ENCODE measurements around the gene CCNL1.

CCNL1 gene

GRCh38 chr3:157100608-157101396 is 59.1 kb downstream of the CCNL1 start:
- TF ChIP-seq, protein P1, sequence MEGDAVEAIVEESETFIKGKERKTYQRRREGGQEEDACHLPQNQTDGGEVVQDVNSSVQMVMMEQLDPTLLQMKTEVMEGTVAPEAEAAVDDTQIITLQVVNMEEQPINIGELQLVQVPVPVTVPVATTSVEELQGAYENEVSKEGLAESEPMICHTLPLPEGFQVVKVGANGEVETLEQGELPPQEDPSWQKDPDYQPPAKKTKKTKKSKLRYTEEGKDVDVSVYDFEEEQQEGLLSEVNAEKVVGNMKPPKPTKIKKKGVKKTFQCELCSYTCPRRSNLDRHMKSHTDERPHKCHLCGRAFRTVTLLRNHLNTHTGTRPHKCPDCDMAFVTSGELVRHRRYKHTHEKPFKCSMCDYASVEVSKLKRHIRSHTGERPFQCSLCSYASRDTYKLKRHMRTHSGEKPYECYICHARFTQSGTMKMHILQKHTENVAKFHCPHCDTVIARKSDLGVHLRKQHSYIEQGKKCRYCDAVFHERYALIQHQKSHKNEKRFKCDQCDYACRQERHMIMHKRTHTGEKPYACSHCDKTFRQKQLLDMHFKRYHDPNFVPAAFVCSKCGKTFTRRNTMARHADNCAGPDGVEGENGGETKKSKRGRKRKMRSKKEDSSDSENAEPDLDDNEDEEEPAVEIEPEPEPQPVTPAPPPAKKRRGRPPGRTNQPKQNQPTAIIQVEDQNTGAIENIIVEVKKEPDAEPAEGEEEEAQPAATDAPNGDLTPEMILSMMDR (IDR thresholded peaks at IDR 0.05; ENCODE audit: low read depth, low read length, missing control alignments): no peak
- in situ Hi-C loops (cut with HindIII; ENCODE audit: low pct_ligation_motif_present, low sequenced_read_pairs): no loop called here

GRCh38 chr3:157100096-157100477 is 59.9 kb downstream of the CCNL1 start:
- TF ChIP-seq, protein P1 (IDR thresholded peaks at IDR 0.05; ENCODE audit: low read depth, low read length, missing control alignments): no peak
- H3K27me3 ChIP-seq (replicated peaks): no peaks in the 10 kb centered on the region
- in situ Hi-C loops (cut with HindIII; ENCODE audit: low pct_ligation_motif_present, low sequenced_read_pairs): no loop called here
- H3K4me3 ChIP-seq (ENCODE audit: low read depth, low read length): no peak overlapping the region
- DNase-seq: no peak
- no peak overlapping the region for H3K27ac ChIP-seq
- no peaks in the 10 kb centered on the region for H3K36me3 ChIP-seq (replicated peaks)

More at GRCh38 chr3:157100608-157101396, 59.1 kb downstream of the CCNL1 start:
- Histone ChIP-seq H3K4me3 (ENCODE audit: low read depth, low read length) (no peak overlapping the region), H3K36me3 (replicated peaks) (no peaks in the 10 kb centered on the region), H3K27ac (no peak overlapping the region), H3K27me3 (replicated peaks) (no peaks in the 10 kb centered on the region)
- DNase-seq: no peak

GRCh38 chr3:157099326-157100095 is 60.4 kb downstream of the CCNL1 start:
- in situ Hi-C loops (cut with HindIII; ENCODE audit: low pct_ligation_motif_present, low sequenced_read_pairs): loop anchor here (25.0 kb wide), 2 partner anchors 412 to 587 kb away; no protein-coding TSS in a partner anchor
- TF ChIP-seq, protein P1 (IDR thresholded peaks at IDR 0.05; ENCODE audit: low read depth, low read length, missing control alignments): no peak
- Histone ChIP-seq H3K4me3 (ENCODE audit: low read depth, low read length) (no peak overlapping the region), H3K27me3 (replicated peaks) (no peaks in the 10 kb centered on the region), H3K36me3 (replicated peaks) (no peaks in the 10 kb centered on the region), H3K27ac (no peak overlapping the region)
- DNase-seq: no peak

DNA sequence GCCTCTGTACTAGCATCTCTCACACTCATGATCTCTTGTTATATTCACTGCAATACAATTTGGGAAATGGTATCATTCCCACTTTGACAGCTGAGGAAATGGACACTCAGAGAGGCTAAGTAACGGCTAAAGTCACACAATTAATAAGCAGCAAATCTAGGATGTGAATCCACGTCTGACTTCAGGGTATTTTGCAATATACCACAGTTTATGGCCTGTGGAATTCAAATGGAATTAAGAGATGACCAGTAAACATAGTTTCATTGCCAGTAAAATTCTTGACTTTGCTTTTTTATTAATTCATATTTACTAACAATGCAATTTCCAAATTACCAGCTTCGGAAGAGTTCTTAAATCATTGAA is 61.1 kb downstream of the CCNL1 start:
- in situ Hi-C loops (cut with HindIII; ENCODE audit: low pct_ligation_motif_present, low sequenced_read_pairs): loop anchor here (25.0 kb wide), 2 partner anchors 412 to 587 kb away; no protein-coding TSS in a partner anchor
- Histone ChIP-seq H3K36me3 (replicated peaks) (no peaks in the 10 kb centered on the region), H3K4me3 (ENCODE audit: low read depth, low read length) (no peak overlapping the region), H3K27me3 (replicated peaks) (no peaks in the 10 kb centered on the region), H3K27ac (no peak overlapping the region)
- TF ChIP-seq, protein P1 (IDR thresholded peaks at IDR 0.05; ENCODE audit: low read depth, low read length, missing control alignments): no peak
- DNase-seq: no peak

GRCh38 chr3:157098121-157098822 is 61.7 kb downstream of the CCNL1 start:
- TF ChIP-seq, protein P1 (IDR thresholded peaks at IDR 0.05; ENCODE audit: low read depth, low read length, missing control alignments): no peak
- no peak overlapping the region for H3K27ac ChIP-seq
- in situ Hi-C loops (cut with HindIII; ENCODE audit: low pct_ligation_motif_present, low sequenced_read_pairs): loop anchor here (25.0 kb wide), 2 partner anchors 411 to 586 kb away; no protein-coding TSS in a partner anchor
- DNase-seq: no peak
- H3K36me3 ChIP-seq (replicated peaks): no peaks in the 10 kb centered on the region
- H3K4me3 ChIP-seq (ENCODE audit: low read depth, low read length): no peak overlapping the region
- H3K27me3 ChIP-seq (replicated peaks): no peaks in the 10 kb centered on the region
